HFFc6 (cell line): Measurements from ENCODE around the gene SPEM3. TPM values are rescaled to one million over a fixed set of nuclear protein-coding genes. Genes with fewer than 3 reads are reported as not detected.

Experiments used
- DNase-seq: peaks from one replicate; pipeline ENCODE4 v3.0.0-alpha.2; 2018
- H3K27ac Mint-ChIP-seq: 2 replicates; pipeline ENCODE4 v1.8.0; 2020; ENCODE audit warnings: mild to moderate bottlenecking, mixed read lengths
- H3K27me3 Mint-ChIP-seq: 2 replicates; pipeline ENCODE4 v1.8.0; 2021; ENCODE audit warnings: mild to moderate bottlenecking, moderate library complexity, mixed read lengths; ENCODE audit not compliant: insufficient read depth
- H3K36me3 Mint-ChIP-seq: 2 replicates; pipeline ENCODE4 v1.8.0; 2021; ENCODE audit warnings: low read depth, mixed read lengths
- H3K4me1 Mint-ChIP-seq: 2 replicates; pipeline ENCODE4 v1.8.0; 2020; ENCODE audit warnings: low read depth, mixed read lengths
- H3K4me3 Mint-ChIP-seq: 2 replicates; pipeline ENCODE4 v1.8.0; 2020; ENCODE audit warnings: mild to moderate bottlenecking, moderate library complexity, mixed read lengths
- H3K9me3 Mint-ChIP-seq: 2 replicates; pipeline ENCODE4 v1.8.0; 2020; ENCODE audit warnings: mild to moderate bottlenecking, mixed read lengths
- total RNA-seq, 6 experiments: library from RNA; stranded (reverse); fragmentation: NEBNext Ultra II Directional; extraction: Animal tissue kit (Norgen Biotek cat#: 25700); gene quantifications; 2 replicates in 1 of 6; 3 replicates in 5 of 6; pipeline ENCODE4 v1.2.3, GENCODE V29; 2021
- TF ChIP-seq, protein P1 (sequence below): fragments of 200-600 bp; sonication (generic); IDR thresholded peaks from 2 replicates; pipeline ENCODE4 v1.5.0; 2021; ENCODE audit warnings: antibody characterized with exemption, mild to moderate bottlenecking

The SPEM3 gene
- total RNA-seq, 6 experiments from 2014 or later, result not detected

DNA sequence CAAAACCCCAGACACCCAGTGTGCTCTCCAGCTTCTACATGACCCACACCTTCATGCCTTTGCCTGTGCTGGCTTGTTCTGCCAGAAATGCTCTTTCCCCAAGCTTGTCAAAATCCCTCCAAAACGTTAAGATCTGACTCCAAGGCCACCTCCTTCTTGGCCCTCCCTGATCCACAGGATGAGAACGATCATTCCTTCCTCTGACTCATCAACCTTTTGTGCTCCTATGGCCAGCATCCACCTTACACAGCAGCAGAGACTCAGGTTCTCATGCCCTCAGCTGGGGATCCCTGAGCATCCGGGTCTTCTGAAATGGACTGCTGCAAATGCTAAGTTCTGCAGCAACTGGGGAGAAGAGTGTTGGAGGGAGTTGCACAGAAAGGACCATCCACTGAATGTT, 47.8 kb downstream of the SPEM3 start:
- peaks cover 8% of the 10 kb centered on the region for H3K36me3 Mint-ChIP-seq
- peaks cover 50% of the 10 kb centered on the region for H3K4me1 Mint-ChIP-seq
- H3K9me3 Mint-ChIP-seq, result no peaks in the 10 kb centered on the region
- DNase-seq, result peak; percentile 57
- TF ChIP-seq, protein P1, sequence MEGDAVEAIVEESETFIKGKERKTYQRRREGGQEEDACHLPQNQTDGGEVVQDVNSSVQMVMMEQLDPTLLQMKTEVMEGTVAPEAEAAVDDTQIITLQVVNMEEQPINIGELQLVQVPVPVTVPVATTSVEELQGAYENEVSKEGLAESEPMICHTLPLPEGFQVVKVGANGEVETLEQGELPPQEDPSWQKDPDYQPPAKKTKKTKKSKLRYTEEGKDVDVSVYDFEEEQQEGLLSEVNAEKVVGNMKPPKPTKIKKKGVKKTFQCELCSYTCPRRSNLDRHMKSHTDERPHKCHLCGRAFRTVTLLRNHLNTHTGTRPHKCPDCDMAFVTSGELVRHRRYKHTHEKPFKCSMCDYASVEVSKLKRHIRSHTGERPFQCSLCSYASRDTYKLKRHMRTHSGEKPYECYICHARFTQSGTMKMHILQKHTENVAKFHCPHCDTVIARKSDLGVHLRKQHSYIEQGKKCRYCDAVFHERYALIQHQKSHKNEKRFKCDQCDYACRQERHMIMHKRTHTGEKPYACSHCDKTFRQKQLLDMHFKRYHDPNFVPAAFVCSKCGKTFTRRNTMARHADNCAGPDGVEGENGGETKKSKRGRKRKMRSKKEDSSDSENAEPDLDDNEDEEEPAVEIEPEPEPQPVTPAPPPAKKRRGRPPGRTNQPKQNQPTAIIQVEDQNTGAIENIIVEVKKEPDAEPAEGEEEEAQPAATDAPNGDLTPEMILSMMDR, result no peak
- peak overlapping the region; percentile 96 for H3K4me3 Mint-ChIP-seq
- peak overlapping the region; percentile 96 for H3K27ac Mint-ChIP-seq
- H3K27me3 Mint-ChIP-seq, result peaks cover 6% of the 10 kb centered on the region

DNA sequence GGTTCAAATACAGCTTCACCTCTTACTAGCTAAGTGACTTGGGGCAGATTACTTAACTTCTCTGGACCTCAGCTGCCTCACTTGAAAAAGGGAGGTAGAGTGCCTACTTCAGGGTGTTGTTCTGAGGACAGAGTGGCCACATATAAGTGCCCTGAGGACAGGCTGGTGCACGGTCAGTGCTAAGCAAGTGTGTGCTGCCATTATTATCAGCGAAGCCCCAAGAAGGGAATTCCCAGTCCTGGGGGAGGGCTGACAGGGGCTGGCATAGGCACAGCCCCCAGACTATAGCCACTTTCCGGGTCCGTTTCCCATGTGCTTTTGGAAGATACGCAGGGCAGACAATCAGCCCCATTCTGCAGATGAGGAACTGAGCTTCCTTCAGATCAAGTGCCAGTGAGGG, 48.3 kb downstream of the SPEM3 start:
- H3K27ac Mint-ChIP-seq, result peak overlapping the region; percentile 96

DNA sequence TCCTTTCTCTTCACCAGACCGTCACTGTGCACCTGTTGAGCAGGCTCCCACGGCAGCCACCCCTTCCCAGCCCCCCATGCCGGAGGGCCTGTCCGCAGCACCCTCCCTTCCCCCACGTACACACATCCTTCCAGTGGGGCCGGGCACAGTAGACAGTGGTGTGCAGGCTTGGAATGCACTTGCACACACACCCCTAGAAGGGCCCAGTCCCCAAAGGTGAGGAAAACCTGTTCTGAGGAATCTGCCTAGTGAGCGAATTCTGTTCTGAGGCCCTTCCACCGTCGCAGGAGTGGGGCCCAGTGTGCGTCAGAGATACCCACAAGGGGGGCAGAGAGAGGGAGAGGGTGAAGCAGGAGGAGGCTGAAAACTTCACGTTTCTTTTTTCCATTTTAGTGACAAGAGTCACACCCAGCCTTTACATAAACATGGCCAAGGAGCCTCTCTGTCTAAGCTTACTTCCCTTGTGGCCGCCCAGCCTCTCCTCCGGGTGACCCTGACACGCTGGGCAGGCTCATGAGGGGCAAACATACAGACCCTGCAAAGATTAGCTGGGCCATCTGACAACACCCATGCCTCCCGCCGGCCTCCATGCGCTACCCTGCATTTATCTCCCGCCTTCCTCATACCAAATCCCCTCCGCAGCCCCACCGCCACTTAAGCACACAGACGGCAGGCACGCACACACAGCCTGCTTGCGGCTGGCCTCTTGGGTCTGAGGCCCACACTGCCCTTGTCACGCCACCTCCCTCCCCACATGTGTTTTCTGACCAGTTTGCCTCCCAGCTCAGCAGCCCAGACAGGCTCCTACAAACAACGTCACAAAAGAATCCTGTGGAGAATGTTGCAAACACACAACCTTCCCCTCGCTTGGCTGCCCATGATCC, 49.0 kb downstream of the SPEM3 start:
- Mint-ChIP-seq H3K36me3 (peaks cover 8% of the 10 kb centered on the region), H3K27ac (peak overlapping the region; percentile 96), H3K4me1 (peaks cover 61% of the 10 kb centered on the region), H3K27me3 (peaks cover 6% of the 10 kb centered on the region; the same call in 1 of the 2 replicates), H3K4me3 (peak overlapping the region; percentile 96), H3K9me3 (no peaks in the 10 kb centered on the region)
- DNase-seq, result peak; percentile 84
- TF ChIP-seq, protein P1, result no peak

More for the DNA sequence above, 48.3 kb downstream of the SPEM3 start:
- H3K9me3 Mint-ChIP-seq, result no peaks in the 10 kb centered on the region
- peaks cover 6% of the 10 kb centered on the region for H3K27me3 Mint-ChIP-seq
- H3K4me1 Mint-ChIP-seq, result peaks cover 54% of the 10 kb centered on the region
- no peak for DNase-seq
- H3K4me3 Mint-ChIP-seq, result peak overlapping the region; percentile 96
- TF ChIP-seq, protein P1, result no peak
- peaks cover 8% of the 10 kb centered on the region for H3K36me3 Mint-ChIP-seq

DNA sequence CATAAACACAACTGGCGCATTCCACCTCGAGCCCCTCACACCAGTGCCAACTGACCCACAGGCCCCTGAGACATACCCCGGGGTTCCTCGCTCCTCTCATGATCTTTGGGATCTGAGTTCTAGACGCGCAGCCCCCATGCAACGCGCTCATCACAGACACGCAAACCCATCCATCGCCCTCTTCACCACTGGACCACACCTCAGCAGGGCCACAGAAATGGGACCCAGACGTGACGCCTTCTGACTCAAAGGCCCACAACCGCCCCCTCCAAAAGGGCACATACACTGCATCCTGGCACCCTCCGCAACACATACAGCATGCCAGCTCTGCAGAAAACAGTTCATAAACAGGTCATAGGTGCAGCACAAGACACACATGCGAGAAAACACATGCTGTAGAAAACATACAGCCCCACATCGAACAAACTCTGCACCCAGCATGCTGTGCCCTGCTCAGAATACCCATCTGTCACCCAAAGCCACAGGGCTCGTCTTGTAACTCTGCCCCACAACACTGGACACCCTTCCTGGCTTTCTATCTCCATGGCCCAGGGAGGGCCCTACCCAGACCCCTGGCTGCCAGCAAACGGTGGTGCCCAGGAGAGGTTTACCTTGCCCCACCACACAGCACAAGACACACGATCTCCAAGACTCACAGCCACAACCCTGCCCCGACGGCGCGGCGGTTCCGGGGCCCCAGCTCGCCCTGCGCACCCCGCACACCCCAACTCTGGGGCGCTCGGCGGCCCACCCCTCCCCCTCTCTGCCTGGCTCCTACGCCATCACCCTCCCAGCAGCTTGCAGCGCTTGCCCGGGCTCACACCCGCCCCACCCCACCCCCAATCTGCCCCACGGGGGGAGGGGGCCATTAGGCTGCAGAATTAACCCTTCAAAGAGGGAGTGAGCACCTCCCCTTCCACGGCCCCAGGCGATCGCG, 49.9 kb downstream of the SPEM3 start:
- peak; percentile 10 for DNase-seq
- H3K36me3 Mint-ChIP-seq, result peaks cover 8% of the 10 kb centered on the region
- H3K4me1 Mint-ChIP-seq, result peaks cover 70% of the 10 kb centered on the region
- peaks cover 9% of the 10 kb centered on the region for H3K27me3 Mint-ChIP-seq
- peak overlapping the region; percentile 96 for H3K4me3 Mint-ChIP-seq
- peak overlapping the region; percentile 96 for H3K27ac Mint-ChIP-seq
- no peaks in the 10 kb centered on the region for H3K9me3 Mint-ChIP-seq
- TF ChIP-seq, protein P1, result no peak; the same call in 1 of the 2 replicates
